ENCODE results near the gene BTBD19.
"Not testable (repeated sequence)": the region's sequence is repeated elsewhere in the genome, so short reads cannot be mapped to it uniquely, and the experiment has no call there.

The BTBD19 gene

GRCh38 chr1:44829506-44830384 is 21.4 kb downstream of the BTBD19 start:
- no peak for DNase-seq

GRCh38 chr1:44830900-44831304 is 22.6 kb downstream of the BTBD19 start:
- DNase-seq, result no peak

GRCh38 chr1:44831516-44831915 is 23.2 kb downstream of the BTBD19 start:
- no peak for DNase-seq

- no peak for DNase-seq
Observed at GRCh38 chr1:44832056-44832705, 23.9 kb downstream of the BTBD19 start.

- DNase-seq, result no peak
Observed at GRCh38 chr1:44834328-44834727, 26.0 kb downstream of the BTBD19 start.

GRCh38 chr1:44835738-44836675 is 27.7 kb downstream of the BTBD19 start:
- peak; percentile 80 for DNase-seq

- not testable (repeated sequence) for DNase-seq
Observed at GRCh38 chr1:44838294-44838693, 30.0 kb downstream of the BTBD19 start.

GRCh38 chr1:44839576-44839975 is 31.3 kb downstream of the BTBD19 start:
- no peak for DNase-seq

GRCh38 chr1:44842486-44842861 is 34.2 kb downstream of the BTBD19 start:
- DNase-seq, result no peak

- no peak for DNase-seq
Observed at GRCh38 chr1:44842862-44843655, 34.7 kb downstream of the BTBD19 start, which contains the start of gene PTCH2. Gene PTCH2, minus strand, starts transcription at chr1:44843253. Its CDS starts 321 bp downstream, at chr1:44842932.

- DNase-seq, result no peak
Observed at GRCh38 chr1:44846985-44847384, 38.7 kb downstream of the BTBD19 start.

GRCh38 chr1:44847845-44848244 is 39.5 kb downstream of the BTBD19 start:
- DNase-seq, result no peak

GRCh38 chr1:44848456-44849181 is 40.3 kb downstream of the BTBD19 start:
- DNase-seq, result no peak

GRCh38 chr1:44849575-44850132 is 41.3 kb downstream of the BTBD19 start:
- DNase-seq, result no peak

GRCh38 chr1:44851308-44851707 is 43.0 kb downstream of the BTBD19 start:
- DNase-seq, result no peak

GRCh38 chr1:44853201-44853600 is 44.9 kb downstream of the BTBD19 start:
- no peak for DNase-seq

- no peak for DNase-seq
Observed at GRCh38 chr1:44854970-44855369, 46.6 kb downstream of the BTBD19 start.

GRCh38 chr1:44855742-44856141 is 47.4 kb downstream of the BTBD19 start:
- no peak for DNase-seq

GRCh38 chr1:44857446-44857845 is 49.1 kb downstream of the BTBD19 start:
- DNase-seq, result no peak

GRCh38 chr1:44860331-44860730 is 52.0 kb downstream of the BTBD19 start:
- no peak for DNase-seq

GRCh38 chr1:44860891-44861425 is 52.6 kb downstream of the BTBD19 start:
- no peak for DNase-seq
